Kidney (tissue), 14 donors: ENCODE data around the gene TRAPPC4. TPM values are rescaled to one million over a fixed set of nuclear protein-coding genes. Genes with fewer than 3 reads are reported as not detected.

ENCODE experiments used
- DNase-seq, 5 donors: peaks; one replicate each; pipeline ENCODE4 v3.0.0-alpha.2; 2013 to 2020
- FAIRE-seq: peaks from 2 replicates; lab custom pipeline; 2012; peaks lifted over from hg19 to GRCh38; lab: Jason Lieb, UNC
- H3K27ac ChIP-seq, 2 donors: one replicate each; pipeline ENCODE4 v1.7.0; 2013; ENCODE audit warnings: low read depth in 2 of 2, low read length in 2 of 2, inconsistent platforms in 1 of 2
- H3K27me3 ChIP-seq: one replicate; pipeline ENCODE4 v1.7.1; 2013; ENCODE audit warnings: low read length, inconsistent platforms; ENCODE audit not compliant: control insufficient read depth, insufficient read depth
- H3K36me3 ChIP-seq, 3 donors: one replicate each; pipeline versions ENCODE4 v1.7.0 to v1.7.1; 2013; ENCODE audit warnings: low read length in 3 of 3, control low read depth in 1 of 3, inconsistent platforms in 1 of 3; ENCODE audit not compliant: insufficient read depth in 3 of 3, control insufficient read depth in 2 of 3
- H3K4me1 ChIP-seq, 3 donors: one replicate each; pipeline versions ENCODE4 v1.7.0 to v1.7.1; 2013; ENCODE audit warnings: low read length in 3 of 3, inconsistent platforms in 1 of 3, low read depth in 1 of 3; ENCODE audit not compliant: control insufficient read depth in 2 of 3, insufficient read depth in 2 of 3
- H3K4me3 ChIP-seq, 3 donors: one replicate each; pipeline versions ENCODE4 v1.7.0 to v1.8.1; 2013; ENCODE audit warnings: low read length in 3 of 3, control low read depth in 1 of 3, inconsistent platforms in 1 of 3
- H3K9ac ChIP-seq, 3 donors: one replicate each; pipeline versions ENCODE4 v1.7.0 to v1.7.1; 2013; ENCODE audit warnings: low read length in 3 of 3, control low read depth in 1 of 3, inconsistent platforms in 1 of 3
- H3K9me3 ChIP-seq, 3 donors: one replicate each; pipeline versions ENCODE4 v1.7.0 to v1.7.1; 2013; ENCODE audit warnings: low read length in 3 of 3, control low read depth in 1 of 3, inconsistent platforms in 1 of 3; ENCODE audit not compliant: control insufficient read depth in 2 of 3, insufficient read depth in 1 of 3
- intact Hi-C: fragments of 100-400 bp; cut with DNase I; formaldehyde crosslinking; loops from one replicate; pipeline ENCODE4 v1.11.1; 2022
- polyA plus RNA-seq: library from polyadenylated mRNA; stranded (reverse); fragments of 350-450 nt; fragmentation: Illumina TruSeq; extraction: RNeasy Lipid Tissue Mini Kit (QIAGEN cat#74804); gene quantifications from one replicate; pipeline ENCODE4 v1.2.3, GENCODE V29; 2014; ENCODE audit warnings: low read depth, low replicate concordance; ENCODE audit not compliant: insufficient read depth
- total RNA-seq: library from RNA; stranded (reverse); fragmentation: NEBNext Ultra II Directional; extraction: Animal tissue kit (Norgen Biotek cat#: 25700); gene quantifications from one replicate; pipeline ENCODE4 v1.2.1, GENCODE V29; 2021
- TF ChIP-seq, protein P1 (sequence below): IDR thresholded peaks from 3 replicates; pipeline ENCODE4 v1.5.1; 2012; ENCODE audit warnings: mild to moderate bottlenecking, moderate library complexity, borderline replicate concordance; ENCODE audit not compliant: insufficient read depth; ENCODE audit errors: extremely low read depth
- donor health status: control.
- donor health status: control.
- donor health status: control.
- donor health status: control.
- donor health status: control.
- donor health status: DM: yes; HTN: yes; CAD: no.
- donor health status: Normal renal cell carcinoma (clear cell type).

TRAPPC4 gene
- total and polyA plus RNA-seq, 2 donors from 2014 or later: 82.6 to 136 TPM

DNA sequence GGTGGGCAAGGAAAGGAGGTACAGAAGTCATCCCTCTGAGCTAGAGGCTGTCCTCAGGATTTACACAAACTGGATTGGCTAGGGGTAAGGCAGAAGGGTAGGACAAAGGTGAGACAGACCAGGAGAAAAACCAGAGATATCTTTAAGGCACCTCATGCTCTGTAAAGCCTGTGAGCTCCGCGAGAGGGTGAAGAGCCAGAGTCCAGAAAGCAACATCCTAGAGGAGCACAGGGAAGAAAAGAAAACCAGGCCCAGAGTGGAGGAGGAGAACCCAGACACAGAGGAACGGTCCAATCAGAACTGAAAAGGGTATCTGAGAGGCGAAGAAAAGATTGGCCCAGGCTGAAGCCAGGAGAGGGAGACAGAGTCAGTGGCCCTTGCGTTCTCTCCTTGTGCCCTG lies 7.0 kb downstream of the TRAPPC4 start:
- intact Hi-C loops: no loop called here
- Histone ChIP-seq H3K4me1 (peaks cover 5 to 53% (median 51%) of the 10 kb centered on the region in 3 donors), H3K9me3 (no peaks in the 10 kb centered on the region), H3K27ac (peak overlapping the region; percentile 20 to 47), H3K36me3 (peaks cover 9 to 47% (median 31%) of the 10 kb centered on the region in 3 donors), H3K9ac (no peak overlapping the region), H3K4me3 (peak overlapping the region in 2 of 3 donors; percentile 70 to 91), H3K27me3 (no peaks in the 10 kb centered on the region)
- FAIRE-seq (no peak), DNase-seq (no peak)
- TF ChIP-seq, protein P1, sequence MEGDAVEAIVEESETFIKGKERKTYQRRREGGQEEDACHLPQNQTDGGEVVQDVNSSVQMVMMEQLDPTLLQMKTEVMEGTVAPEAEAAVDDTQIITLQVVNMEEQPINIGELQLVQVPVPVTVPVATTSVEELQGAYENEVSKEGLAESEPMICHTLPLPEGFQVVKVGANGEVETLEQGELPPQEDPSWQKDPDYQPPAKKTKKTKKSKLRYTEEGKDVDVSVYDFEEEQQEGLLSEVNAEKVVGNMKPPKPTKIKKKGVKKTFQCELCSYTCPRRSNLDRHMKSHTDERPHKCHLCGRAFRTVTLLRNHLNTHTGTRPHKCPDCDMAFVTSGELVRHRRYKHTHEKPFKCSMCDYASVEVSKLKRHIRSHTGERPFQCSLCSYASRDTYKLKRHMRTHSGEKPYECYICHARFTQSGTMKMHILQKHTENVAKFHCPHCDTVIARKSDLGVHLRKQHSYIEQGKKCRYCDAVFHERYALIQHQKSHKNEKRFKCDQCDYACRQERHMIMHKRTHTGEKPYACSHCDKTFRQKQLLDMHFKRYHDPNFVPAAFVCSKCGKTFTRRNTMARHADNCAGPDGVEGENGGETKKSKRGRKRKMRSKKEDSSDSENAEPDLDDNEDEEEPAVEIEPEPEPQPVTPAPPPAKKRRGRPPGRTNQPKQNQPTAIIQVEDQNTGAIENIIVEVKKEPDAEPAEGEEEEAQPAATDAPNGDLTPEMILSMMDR: no peak

DNA sequence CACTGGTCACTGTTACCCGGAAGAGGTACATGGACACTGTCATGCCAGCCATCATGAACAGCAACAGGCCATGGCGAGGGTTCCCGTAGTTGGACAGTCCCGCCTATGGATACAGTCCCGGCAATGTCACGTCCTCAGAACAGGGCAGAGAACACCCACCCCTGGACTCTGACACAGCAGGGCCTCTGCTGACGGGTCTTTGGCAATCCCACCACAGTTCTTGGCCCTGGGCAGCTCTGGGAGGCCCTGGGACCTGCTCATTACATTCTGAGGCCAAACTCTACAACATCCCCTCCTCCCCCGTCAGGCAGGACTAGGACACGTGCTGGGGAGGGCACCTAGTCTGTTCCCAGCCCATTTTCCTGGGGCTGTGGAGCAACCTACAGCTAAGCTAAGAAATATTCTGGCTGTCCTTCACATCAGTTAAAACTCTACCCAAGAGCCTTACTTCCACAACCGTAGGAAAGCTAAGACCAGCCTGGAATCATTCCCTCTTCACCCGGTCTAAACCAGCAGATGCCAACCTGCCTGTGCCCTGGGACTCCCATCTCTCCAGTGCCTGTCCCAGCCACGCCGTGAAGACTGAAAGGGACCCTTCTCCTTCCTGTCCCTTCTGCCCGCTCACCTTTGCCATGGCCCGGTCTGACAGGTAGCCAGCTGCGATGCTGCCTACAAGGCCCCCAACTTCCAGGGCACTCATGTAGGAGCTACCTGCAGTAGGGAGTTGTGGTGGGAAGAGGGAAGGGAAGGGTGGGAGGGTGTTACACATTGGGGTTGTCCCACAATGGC lies 7.6 kb downstream of the TRAPPC4 start:
- no peak for DNase-seq
- peaks cover 5 to 53% (median 50%) of the 10 kb centered on the region in 3 donors for H3K4me1 ChIP-seq
- no peaks in the 10 kb centered on the region for H3K9me3 ChIP-seq
- peak overlapping the region; percentile 12 to 91 (median 70) for H3K4me3 ChIP-seq
- H3K9ac ChIP-seq: no peak overlapping the region
- peak overlapping the region in 1 of 2 donors; percentile 20 for H3K27ac ChIP-seq
- no peak for FAIRE-seq
- no peaks in the 10 kb centered on the region for H3K27me3 ChIP-seq
- TF ChIP-seq, protein P1: no peak
- peaks cover 9 to 47% (median 31%) of the 10 kb centered on the region in 3 donors for H3K36me3 ChIP-seq
- intact Hi-C loops: no loop called here

DNA sequence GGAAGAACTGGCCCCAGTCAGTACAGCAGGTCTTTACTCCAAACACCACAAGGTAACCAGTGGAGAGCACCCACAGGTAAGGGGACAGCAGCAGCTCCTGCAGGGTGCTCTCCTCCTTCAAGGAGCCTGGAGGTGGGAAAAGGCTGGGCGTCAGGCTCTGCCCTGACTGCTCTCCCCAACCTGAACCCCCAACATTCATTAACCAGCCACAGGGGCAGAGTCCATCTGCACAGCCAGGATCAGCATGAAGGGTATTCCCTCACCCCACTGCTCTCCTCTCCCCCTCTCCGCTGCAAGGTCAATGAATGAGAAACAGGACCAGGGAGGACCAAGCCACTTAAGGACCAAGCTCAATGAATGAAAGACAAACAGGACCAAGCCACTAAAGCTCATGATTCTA lies 8.4 kb downstream of the TRAPPC4 start:
- DNase-seq: peak in 3 of 5 donors; percentile 34 to 78 (median 56)
- intact Hi-C loops: no loop called here

More for the DNA sequence above, 8.4 kb downstream of the TRAPPC4 start:
- FAIRE-seq: no peak
- Histone ChIP-seq H3K9ac (no peak overlapping the region), H3K9me3 (no peaks in the 10 kb centered on the region), H3K4me1 (peaks cover 5 to 46% (median 46%) of the 10 kb centered on the region in 3 donors), H3K27ac (peak overlapping the region in 1 of 2 donors; percentile 20), H3K4me3 (peak overlapping the region; percentile 16 to 91 (median 78)), H3K27me3 (no peaks in the 10 kb centered on the region), H3K36me3 (peaks cover 5 to 44% (median 28%) of the 10 kb centered on the region in 3 donors)
- TF ChIP-seq, protein P1: no peak
